Suprapubic skin (tissue), 4 donors: ENCODE results near the gene SRGAP1. TPM values are rescaled to one million over a fixed set of nuclear protein-coding genes. Genes with fewer than 3 reads are reported as not detected.
"Not testable (repeated sequence)": the region's sequence is repeated elsewhere in the genome, so short reads cannot be mapped to it uniquely, and the experiment has no call there.

Experiments
- DNase-seq, 2 donors: peaks; one replicate each; pipeline ENCODE4 v3.0.0-alpha.2; 2019; ENCODE audit warnings: low spot score in 2 of 2
- H3K27ac ChIP-seq: fragments of 200-600 bp; sonication (generic); one replicate; pipeline ENCODE4 v1.5.1; 2019
- H3K27me3 ChIP-seq: fragments of 200-600 bp; sonication (generic); one replicate; pipeline ENCODE4 v1.5.1; 2019
- H3K36me3 ChIP-seq: fragments of 200-600 bp; sonication (generic); one replicate; pipeline ENCODE4 v1.5.1; 2019
- H3K4me1 ChIP-seq: fragments of 200-600 bp; sonication (generic); one replicate; pipeline ENCODE4 v1.5.1; 2019
- H3K4me3 ChIP-seq: fragments of 200-600 bp; sonication (generic); one replicate; pipeline ENCODE4 v1.5.1; 2019; ENCODE audit warnings: mild to moderate bottlenecking
- H3K9me3 ChIP-seq: fragments of 200-600 bp; sonication (generic); one replicate; pipeline ENCODE4 v1.5.1; 2019
- CTCF ChIP-seq, 2 donors: fragments of 200-600 bp in 1 of 2; fragments of 450-650 bp in 1 of 2; sonication (generic) in 1 of 2; IDR thresholded peaks; one replicate each; pipeline ENCODE4 v1.5.1; 2016 to 2019; ENCODE audit warnings: antibody characterized with exemption in 2 of 2, mild to moderate bottlenecking in 1 of 2, moderate library complexity in 1 of 2
- EP300 ChIP-seq: sonication (generic); formaldehyde crosslinking; IDR thresholded peaks from one replicate; pipeline ENCODE4 v1.6.1; 2017; ENCODE audit warnings: antibody characterized with exemption
- POLR2A ChIP-seq, 2 donors: fragments of 450-650 bp; IDR thresholded peaks; one replicate each; pipeline ENCODE4 v1.6.1; 2017; ENCODE audit warnings: antibody characterized with exemption in 2 of 2, mild to moderate bottlenecking in 2 of 2, moderate library complexity in 2 of 2
- POLR2AphosphoS5 ChIP-seq, 3 donors: sonication (generic); formaldehyde crosslinking; IDR thresholded peaks; one replicate each; pipeline ENCODE4 v1.6.1; 2017; ENCODE audit warnings: antibody characterized with exemption in 3 of 3
- WGBS: methylation state at CpG from one replicate; pipeline ENCODE4 v1.1.5; 2018; 5-methylcytosine and 5-hydroxymethylcytosine counted together
- total RNA-seq, 4 donors: library from RNA; depleted of rRNA; stranded (reverse); fragments of >200 nt; gene quantifications; one replicate each; pipeline ENCODE4 v1.1.0, GENCODE V29; 2016

Gene SRGAP1
- total RNA-seq, 4 donors from 2014 or later = 8.4 to 10.9 (median 9.8) TPM

GRCh38 chr12:64128366-64128765 lies 283.9 kb downstream of the SRGAP1 start:
- TF ChIP-seq EP300 = no peak
- no peak for TF ChIP-seq CTCF (IDR thresholded peaks at IDR 0.05)
- TF ChIP-seq POLR2AphosphoS5 (IDR thresholded peaks at IDR 0.05) = no peak
- TF ChIP-seq POLR2A (IDR thresholded peaks at IDR 0.05) = no peak
- DNase-seq = no peak
- Histone ChIP-seq H3K4me1 (no peaks in the 10 kb centered on the region), H3K36me3 (peaks cover 36% of the 10 kb centered on the region), H3K27me3 (no peaks in the 10 kb centered on the region), H3K4me3 (no peak overlapping the region), H3K9me3 (no peaks in the 10 kb centered on the region), H3K27ac (no peak overlapping the region)
- 91% methylated on average over 1 of the region's 1 CpG for WGBS

DNA sequence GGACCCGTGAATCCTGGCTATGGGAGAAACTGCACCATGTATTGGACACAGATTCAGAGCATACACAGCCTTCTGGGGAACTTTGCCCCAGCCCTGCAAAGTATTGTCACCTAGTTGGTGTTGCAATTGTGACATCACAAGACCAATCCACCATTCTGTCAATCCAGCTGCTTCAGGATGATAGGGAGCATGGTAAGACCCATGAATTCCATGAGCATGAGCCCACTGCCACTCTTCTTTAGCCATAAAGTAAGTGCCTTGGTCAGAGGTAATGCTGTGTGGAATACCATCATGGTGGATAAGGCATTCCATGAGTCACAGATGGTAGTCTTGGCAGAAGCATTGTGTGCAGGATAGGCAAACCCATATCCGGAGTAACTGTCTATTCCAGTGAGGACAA lies 286.0 kb downstream of the SRGAP1 start:
- not testable (repeated sequence) for H3K27me3 ChIP-seq, H3K27ac ChIP-seq, H3K4me3 ChIP-seq, H3K4me1 ChIP-seq, DNase-seq, H3K9me3 ChIP-seq
- H3K36me3 ChIP-seq = peaks cover 40% of the 10 kb centered on the region
- 100% methylated on average over 2 of the region's 2 CpGs for WGBS

DNA sequence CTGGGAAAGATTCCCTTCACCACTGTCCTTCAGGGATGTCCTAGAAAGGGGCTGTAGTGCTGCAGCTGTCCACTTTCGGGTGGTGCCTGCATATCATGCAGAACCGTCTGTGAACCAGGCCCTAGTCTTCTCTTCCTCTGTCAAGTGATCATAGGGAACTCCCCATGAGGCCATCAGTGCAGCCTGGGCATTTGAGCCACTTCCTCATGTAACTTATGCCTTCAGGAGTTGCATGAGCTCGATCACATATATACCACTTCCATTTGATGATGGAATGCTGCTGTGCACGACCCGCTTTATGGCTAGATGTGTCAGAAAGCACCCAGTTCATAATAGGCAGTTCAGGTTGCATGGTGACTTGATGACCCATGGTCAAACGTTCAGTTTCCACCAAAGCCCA lies 287.0 kb downstream of the SRGAP1 start:
- not testable (repeated sequence) for H3K4me1 ChIP-seq, H3K4me3 ChIP-seq, H3K27ac ChIP-seq, H3K9me3 ChIP-seq, H3K27me3 ChIP-seq, DNase-seq
- WGBS = 95% methylated on average over 5 of the region's 6 CpGs
- H3K36me3 ChIP-seq = peaks cover 40% of the 10 kb centered on the region

GRCh38 chr12:64132672-64133071 lies 288.2 kb downstream of the SRGAP1 start:
- not testable (repeated sequence) for H3K4me1 ChIP-seq, H3K4me3 ChIP-seq, H3K27me3 ChIP-seq, DNase-seq, H3K9me3 ChIP-seq, H3K27ac ChIP-seq
- peaks cover 38% of the 10 kb centered on the region for H3K36me3 ChIP-seq
- 100% methylated on average over 2 of the region's 2 CpGs for WGBS

DNA sequence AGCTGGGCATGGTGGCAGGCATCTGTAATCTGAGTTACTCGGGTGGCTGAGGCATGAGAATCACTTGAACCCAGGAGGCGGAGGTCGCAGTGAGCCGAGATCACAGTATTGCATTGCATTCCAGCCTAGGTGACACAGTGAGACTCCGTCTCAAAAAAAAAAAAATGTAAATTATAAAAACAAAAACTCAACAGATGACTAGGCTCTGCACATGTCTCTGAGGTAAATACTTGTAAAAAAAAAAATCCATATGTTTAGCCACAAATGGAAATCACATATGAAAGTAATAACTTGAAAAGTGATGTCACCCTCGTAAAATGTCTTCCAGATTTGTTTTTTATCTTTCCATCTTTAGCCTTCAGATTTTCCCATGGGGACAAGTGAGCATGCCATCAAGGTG lies 292.6 kb downstream of the SRGAP1 start:
- Histone ChIP-seq H3K4me3 (no peak overlapping the region), H3K27ac (no peak overlapping the region), H3K4me1 (no peaks in the 10 kb centered on the region), H3K27me3 (no peaks in the 10 kb centered on the region), H3K36me3 (peaks cover 16% of the 10 kb centered on the region), H3K9me3 (peaks cover 5% of the 10 kb centered on the region)
- DNase-seq = no peak
- TF ChIP-seq EP300 = no peak
- TF ChIP-seq POLR2A (IDR thresholded peaks at IDR 0.05) = no peak
- TF ChIP-seq POLR2AphosphoS5 (IDR thresholded peaks at IDR 0.05) = no peak
- TF ChIP-seq CTCF (IDR thresholded peaks at IDR 0.05) = no peak
- WGBS = 86% methylated on average over 6 of the region's 6 CpGs

GRCh38 chr12:64139021-64139420 lies 294.5 kb downstream of the SRGAP1 start:
- Histone ChIP-seq H3K27ac (no peak overlapping the region), H3K9me3 (no peaks in the 10 kb centered on the region), H3K36me3 (peaks cover 12% of the 10 kb centered on the region), H3K4me3 (no peak overlapping the region), H3K27me3 (no peaks in the 10 kb centered on the region), H3K4me1 (no peaks in the 10 kb centered on the region)
- WGBS = 96% methylated on average over 1 of the region's 1 CpG
- no peak for DNase-seq
- no peak for TF ChIP-seq POLR2AphosphoS5 (IDR thresholded peaks at IDR 0.05)
- TF ChIP-seq CTCF (IDR thresholded peaks at IDR 0.05) = no peak
- TF ChIP-seq EP300 = no peak
- TF ChIP-seq POLR2A (IDR thresholded peaks at IDR 0.05) = no peak

DNA sequence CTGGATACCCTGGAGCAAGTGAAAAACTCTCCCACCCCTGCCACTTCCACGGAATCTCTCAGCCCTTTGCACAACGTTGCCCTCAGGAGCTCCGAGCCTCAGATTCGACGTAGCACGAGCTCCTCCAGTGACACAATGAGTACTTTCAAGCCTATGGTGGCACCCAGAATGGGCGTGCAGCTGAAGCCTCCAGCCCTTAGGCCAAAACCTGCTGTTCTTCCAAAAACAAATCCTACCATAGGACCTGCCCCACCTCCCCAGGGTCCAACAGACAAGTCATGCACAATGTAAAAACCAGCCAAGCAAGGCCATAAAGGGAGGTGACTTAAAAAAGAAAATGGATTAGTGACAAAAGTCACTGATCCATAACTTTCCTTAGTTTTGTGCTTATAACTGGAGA lies 297.9 kb downstream of the SRGAP1 start:
- DNase-seq = no peak
- Histone ChIP-seq H3K4me3 (no peak overlapping the region), H3K9me3 (no peaks in the 10 kb centered on the region), H3K36me3 (peaks cover 10% of the 10 kb centered on the region), H3K4me1 (no peaks in the 10 kb centered on the region), H3K27me3 (no peaks in the 10 kb centered on the region), H3K27ac (no peak overlapping the region)
- TF ChIP-seq CTCF (IDR thresholded peaks at IDR 0.05) = no peak
- TF ChIP-seq EP300 = no peak
- no peak for TF ChIP-seq POLR2A (IDR thresholded peaks at IDR 0.05)
- TF ChIP-seq POLR2AphosphoS5 (IDR thresholded peaks at IDR 0.05) = no peak
- 68% methylated on average over 6 of the region's 7 CpGs for WGBS
